ENCODE data around the gene TBC1D3L.
"Not testable (repeated sequence)": the region's sequence is repeated elsewhere in the genome, so short reads cannot be mapped to it uniquely, and the experiment has no call there.

The TBC1D3L gene

GRCh38 chr17:37988960-37989359 is at the start of gene TBC1D3L:
TBC1D3L (minus strand) TSS chr17:37989060; CDS start chr17:37987520, 1,540 bp downstream.
- DNase-seq: not testable (repeated sequence)

DNA sequence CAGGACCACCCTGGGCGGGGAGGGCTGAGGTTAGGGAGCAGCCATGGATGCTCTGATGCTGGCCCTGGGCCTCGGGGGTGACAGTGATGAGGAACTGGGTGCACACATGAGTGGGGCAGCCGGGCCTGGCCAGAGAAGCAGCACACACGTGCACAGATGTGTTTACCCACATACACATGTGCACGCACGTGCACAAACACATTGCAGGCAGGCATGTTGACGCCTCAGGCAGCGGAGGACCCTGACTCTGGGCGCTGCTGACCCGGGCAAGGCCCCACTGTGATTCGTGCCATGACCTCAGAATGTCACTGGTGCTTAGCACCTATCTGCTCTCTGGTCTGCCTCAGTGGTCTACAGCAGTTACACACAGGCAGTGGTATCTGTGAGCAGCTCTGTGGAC is 14.8 kb upstream of the TBC1D3L start, which contains the start of gene TBC1D3D:
TSS of gene TBC1D3D (plus strand) at position 301 of the 400 bp plus-strand sequence. CDS start 1,585 bp downstream, outside the sequence.
- not testable (repeated sequence) for DNase-seq
